Hematopoietic multipotent progenitor cell treated with erythropoietin and hydrocortisone succinate and interleukin-3 and kit ligand, for 8 days (in vitro differentiated cells): Measurements from ENCODE around the gene TAF15.
A peak's percentile ranks its signal among the peaks of the same experiment; 100 is the strongest.

Source experiments
- DNase-seq: peaks from one replicate; pipeline ENCODE4 v3.0.0-alpha.2; 2015

TAF15 gene

DNA sequence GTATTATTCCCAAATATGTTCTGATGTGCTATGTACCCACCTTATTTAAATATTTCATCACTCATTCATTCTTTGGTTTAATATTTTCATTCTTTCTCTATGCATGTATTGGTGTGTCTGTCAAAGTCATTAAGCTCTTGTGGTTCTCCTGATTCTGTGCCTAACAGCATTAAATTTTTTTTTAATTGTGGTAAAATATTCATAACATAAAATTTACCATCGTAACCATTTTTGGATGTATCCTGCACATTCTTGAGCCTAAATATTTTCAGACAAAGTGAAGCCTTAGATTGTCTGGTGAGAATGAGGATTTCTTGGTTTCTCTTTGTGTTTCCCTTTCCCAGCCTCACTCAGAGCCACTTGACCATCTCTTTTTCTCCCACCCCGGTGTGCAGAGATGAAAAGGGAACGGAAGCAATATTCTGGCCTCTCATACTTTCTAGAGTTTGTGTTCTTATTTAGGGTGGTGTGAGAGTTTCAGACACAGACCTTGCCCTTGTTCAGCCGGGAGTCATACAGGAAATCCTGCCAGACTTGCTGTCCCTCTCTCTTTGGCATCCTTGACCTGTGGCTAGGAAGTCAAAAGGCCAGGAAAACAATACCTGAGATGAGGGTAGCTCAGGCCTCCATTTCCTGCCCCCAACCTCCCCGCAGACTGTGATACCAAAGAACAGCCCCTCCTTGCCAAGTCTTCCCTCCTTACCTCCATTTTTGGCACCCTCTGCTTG lies 66.0 kb downstream of the TAF15 start:
- DNase-seq = no peak

GRCh38 chr17:35875800-35876139 lies 66.5 kb downstream of the TAF15 start:
- no peak for DNase-seq

DNA sequence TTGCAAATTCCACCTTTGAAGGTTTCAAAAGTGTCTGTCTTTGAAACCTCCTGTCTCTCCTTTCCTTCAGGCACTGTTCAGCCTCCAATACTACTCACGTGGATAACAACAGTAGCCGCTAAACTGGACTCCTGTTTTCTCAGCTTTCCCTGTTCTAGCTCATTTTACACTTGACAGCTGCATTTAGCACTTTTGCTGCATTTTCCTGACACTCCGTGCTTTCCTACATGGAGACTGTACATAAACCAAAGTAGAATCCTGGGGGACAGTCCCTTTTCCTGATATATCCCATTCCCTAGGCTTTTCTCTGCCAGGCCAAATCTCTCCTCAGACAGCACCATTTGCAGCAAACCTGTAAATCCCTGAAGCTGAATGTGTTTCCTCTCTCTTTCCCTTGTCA lies 67.2 kb downstream of the TAF15 start:
- DNase-seq = no peak

DNA sequence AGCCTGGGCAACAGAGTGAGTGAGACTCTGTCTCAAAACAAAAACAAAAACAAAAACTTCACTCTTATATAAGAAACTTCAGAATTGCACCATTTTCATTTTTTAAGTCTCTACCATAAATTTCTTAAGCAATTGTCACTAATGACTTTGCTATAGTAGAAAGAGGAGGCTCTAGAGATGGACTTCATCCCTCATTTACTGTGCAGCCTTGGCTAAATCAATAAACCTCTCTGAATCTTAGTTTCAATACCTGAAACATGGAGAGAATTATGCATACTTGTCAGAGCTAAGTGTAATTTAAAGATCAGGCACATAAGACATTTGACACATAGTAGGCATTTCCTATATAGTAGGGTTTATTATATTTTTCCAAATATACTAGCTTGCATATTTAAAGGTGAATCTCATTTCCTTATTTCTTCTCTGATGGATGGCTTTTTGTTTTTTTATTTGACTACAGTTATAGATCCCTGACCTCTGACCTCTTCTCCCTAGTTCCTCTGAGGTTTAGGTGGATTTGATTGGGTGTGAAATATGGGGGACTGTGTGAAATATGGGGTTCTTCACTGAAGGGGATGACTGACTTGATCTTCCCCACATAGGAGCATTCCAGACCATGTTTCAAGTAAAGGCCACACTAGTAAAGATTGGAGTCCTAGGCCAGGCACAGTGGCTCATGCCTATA lies 68.2 kb downstream of the TAF15 start:
- no peak for DNase-seq

DNA sequence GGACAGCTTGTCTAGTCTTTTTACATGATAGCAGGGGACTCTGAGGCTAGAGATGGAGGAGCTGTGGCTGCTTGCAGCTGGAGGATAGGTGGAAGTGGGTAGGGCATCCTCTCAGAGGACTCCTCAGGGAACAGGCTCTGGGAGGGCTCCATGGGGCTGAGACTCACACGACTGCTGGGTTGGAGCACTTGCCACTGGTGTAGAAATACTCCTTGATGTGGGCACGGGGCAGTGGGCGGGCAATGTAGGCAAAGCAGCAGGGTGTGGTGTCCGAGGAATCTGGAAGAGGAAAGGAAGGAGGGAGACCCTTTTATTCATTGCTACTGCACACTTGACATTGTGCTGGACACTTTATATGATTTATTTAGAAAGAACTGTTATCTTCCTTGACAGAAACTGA lies 69.1 kb downstream of the TAF15 start:
- no peak for DNase-seq

GRCh38 chr17:35879773-35880654 lies 70.7 kb downstream of the TAF15 start, which contains the start of gene CCL5:
CCL5 (minus strand) TSS chr17:35880360.
- no peak for DNase-seq

GRCh38 chr17:35889241-35889640 lies 80.0 kb downstream of the TAF15 start:
- DNase-seq = no peak

GRCh38 chr17:35889818-35890773 lies 80.8 kb downstream of the TAF15 start:
- DNase-seq = no peak

- DNase-seq = no peak
Observed at GRCh38 chr17:35890774-35891155, 81.5 kb downstream of the TAF15 start.

DNA sequence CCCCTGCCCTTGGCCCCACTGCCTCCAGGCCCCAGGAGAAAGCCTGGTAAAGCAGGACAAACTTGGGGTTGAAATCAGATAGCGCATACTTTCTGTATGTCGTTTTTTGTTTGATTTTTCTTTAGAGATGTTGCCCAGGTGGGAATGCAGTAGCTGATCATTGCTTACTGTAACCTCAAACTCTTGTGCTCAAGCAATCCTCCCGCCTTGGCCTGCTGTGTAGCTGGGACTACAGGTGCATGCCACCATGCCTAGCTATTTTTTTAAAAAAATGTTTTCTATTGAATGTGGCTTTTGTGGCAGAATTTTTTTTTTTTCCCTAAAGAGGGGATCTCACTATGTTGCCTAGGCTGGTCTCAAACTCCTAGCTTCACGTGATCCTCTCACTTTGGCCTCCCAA lies 82.0 kb downstream of the TAF15 start:
- DNase-seq = no peak

GRCh38 chr17:35892091-35893035 lies 83.1 kb downstream of the TAF15 start:
- DNase-seq = no peak

DNA sequence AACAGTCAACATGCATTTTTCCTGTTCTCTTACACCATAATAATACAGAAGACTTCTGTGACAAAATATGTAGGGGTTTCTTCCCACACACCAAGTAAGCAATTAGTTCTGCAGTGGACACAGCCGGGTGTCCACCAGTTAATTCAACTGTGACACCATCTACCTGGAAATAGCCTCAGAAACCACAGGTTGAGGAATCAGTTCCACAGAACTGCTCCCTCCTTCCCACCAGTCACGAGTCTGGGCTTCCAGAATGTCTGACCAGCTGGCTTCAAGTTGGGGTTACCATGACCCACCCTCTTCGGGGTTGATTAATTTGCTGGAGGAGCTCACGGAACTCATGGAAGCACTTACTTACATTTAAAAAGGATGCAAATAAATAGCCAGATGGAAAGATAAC lies 84.5 kb downstream of the TAF15 start:
- DNase-seq = no peak

GRCh38 chr17:35894206-35894605 lies 84.9 kb downstream of the TAF15 start:
- DNase-seq = no peak

GRCh38 chr17:35895636-35896587 lies 86.6 kb downstream of the TAF15 start:
- peak; percentile 37 for DNase-seq
